HCT116 (cell line): ENCODE measurements around the gene KIF1A. TPM values are rescaled to one million over a fixed set of nuclear protein-coding genes. Genes with fewer than 3 reads are reported as not detected.

ENCODE experiments used
- ATAC-seq: fragments of 200-7000 bp; cut with Tn5 transposase; 2 replicates; pipeline ENCODE4 v1.9.1; 2020; ENCODE audit warnings: mild to moderate bottlenecking, moderate library complexity
- BruUV-seq: library from RNA; stranded (reverse); fragments of 400-500 nt; replicated peaks from 2 replicates; lab custom pipeline; 2021; lab: Mats Ljungman, UMichigan
- CTCF ChIA-PET: fragments of 300-600 bp; sonication (Branson Sonifier 250); formaldehyde crosslinking; loops from one replicate; lab custom pipeline; 2021; ENCODE audit warnings: antibody characterized with exemption; lab: Charles Lee
- POLR2A ChIA-PET: fragments of 300-600, 350-600 bp; sonication (Branson Sonifier 250); formaldehyde crosslinking; loops from one replicate; lab custom pipeline; 2021; ENCODE audit warnings: antibody characterized with exemption; lab: Charles Lee
- RAD21 ChIA-PET, 2 experiments: fragments of 300-600 bp; sonication (Branson Sonifier 250); formaldehyde crosslinking; loops; one replicate each; lab custom pipeline; 2023; ENCODE audit warnings: low total read pairs in 2 of 2; ENCODE audit not compliant: uncharacterized antibody in 2 of 2, unreplicated experiment in 2 of 2, low non-redundant PET in 1 of 2; lab: Charles Lee
- DNase-seq: peaks from one replicate; pipeline ENCODE4 v3.0.0-alpha.2; 2010; ENCODE audit warnings: low read depth, low spot score
- H2AFZ ChIP-seq: fragments of 200-600 bp; shearing (Covaris generic), sonication (generic); 2 replicates; pipeline ENCODE4 v1.6.1; 2017; ENCODE audit warnings: low read depth, mixed run types, mixed read lengths, antibody characterized with exemption, low read length; ENCODE audit not compliant: poor library complexity, severe bottlenecking
- H3K27ac ChIP-seq: 2 replicates; pipeline ENCODE4 v1.5.1; 2012; ENCODE audit warnings: low read depth, low read length
- H3K27me3 ChIP-seq: fragments of 200-600 bp; sonication (generic); 2 replicates; pipeline ENCODE4 v1.6.1; 2016; ENCODE audit warnings: mixed run types, low read length, mixed read lengths; ENCODE audit not compliant: insufficient read depth
- H3K36me3 ChIP-seq, 2 experiments: fragments of 200-500 bp in 1 of 2; fragments of 200-600 bp in 1 of 2; sonication (Bioruptor generic) in 1 of 2; sonication (generic) in 1 of 2; 2 replicates each; pipeline versions ENCODE4 v1.5.1 to v1.6.1; 2014 to 2016; ENCODE audit warnings: low read length in 2 of 2, inconsistent platforms in 1 of 2, mixed read lengths in 1 of 2, mixed run types in 1 of 2; ENCODE audit not compliant: insufficient read depth in 2 of 2, control insufficient read depth in 1 of 2
- H3K4me1 ChIP-seq, 2 experiments: fragments of 200-600 bp in 1 of 2; sonication (generic) in 1 of 2; 2 replicates each; pipeline versions ENCODE4 v1.5.1 to v1.6.1; 2012 to 2017; ENCODE audit warnings: low read length in 2 of 2, inconsistent platforms in 1 of 2, mild to moderate bottlenecking in 1 of 2, mixed read lengths in 1 of 2, mixed run types in 1 of 2, moderate library complexity in 1 of 2; ENCODE audit not compliant: insufficient read depth in 2 of 2, control insufficient read depth in 1 of 2
- H3K4me2 ChIP-seq: fragments of 200-600 bp; sonication (generic); 2 replicates; pipeline ENCODE4 v1.6.1; 2017; ENCODE audit warnings: mixed run types, low read length, mixed read lengths
- H3K4me3 ChIP-seq, 2 experiments: fragments of 200-600 bp in 1 of 2; sonication (generic) in 1 of 2; replicated peaks in 1 of 2; 2 replicates each; pipeline ENCODE4 v1.5.1; 2011 to 2016; ENCODE audit warnings: low read length in 2 of 2, control low read depth in 1 of 2, low read depth in 1 of 2, mild to moderate bottlenecking in 1 of 2, mixed read lengths in 1 of 2, mixed run types in 1 of 2
- H3K79me2 ChIP-seq: fragments of 200-600 bp; sonication (generic); 2 replicates; pipeline ENCODE4 v1.6.1; 2017; ENCODE audit warnings: mild to moderate bottlenecking, mixed run types, low read length, moderate library complexity, mixed read lengths; ENCODE audit not compliant: insufficient read depth
- H3K9ac ChIP-seq: fragments of 200-600 bp; sonication (generic); 2 replicates; pipeline ENCODE4 v1.6.1; 2016; ENCODE audit warnings: low read length, mixed read lengths
- H3K9me2 ChIP-seq: fragments of 200-600 bp; sonication (generic), shearing (Covaris generic); 2 replicates; pipeline ENCODE4 v1.6.1; 2017; ENCODE audit warnings: mixed run types, mild to moderate bottlenecking, moderate library complexity; ENCODE audit not compliant: insufficient read depth
- H3K9me3 ChIP-seq, 2 experiments: fragments of 200-500 bp in 1 of 2; fragments of 200-600 bp in 1 of 2; sonication (Bioruptor generic) in 1 of 2; sonication (generic) in 1 of 2; 2 replicates each; pipeline ENCODE4 v1.6.1; 2014 to 2017; ENCODE audit warnings: low read length in 2 of 2, mixed read lengths in 2 of 2, inconsistent platforms in 1 of 2, low read depth in 1 of 2, mild to moderate bottlenecking in 1 of 2, mixed run types in 1 of 2, moderate library complexity in 1 of 2; ENCODE audit not compliant: control insufficient read depth in 1 of 2, insufficient read depth in 1 of 2
- H4K20me1 ChIP-seq: fragments of 200-600 bp; sonication (generic), shearing (Covaris generic); 2 replicates; pipeline ENCODE4 v1.6.1; 2017; ENCODE audit warnings: mixed run types, mild to moderate bottlenecking, moderate library complexity; ENCODE audit not compliant: insufficient read depth
- JUND ChIP-seq: IDR thresholded peaks from 2 replicates; pipeline ENCODE4 v1.6.1; 2012
- POLR2A ChIP-seq: IDR thresholded peaks from 2 replicates; pipeline ENCODE4 v1.7.0; 2011; ENCODE audit warnings: borderline replicate concordance; ENCODE audit not compliant: insufficient read depth, insufficient read length; ENCODE audit errors: extremely low read depth
- POLR2AphosphoS5 ChIP-seq: IDR thresholded peaks from 2 replicates; pipeline ENCODE4 v1.6.1; 2011; ENCODE audit warnings: mild to moderate bottlenecking, low read depth, low read length, moderate library complexity
- RAD21 ChIP-seq: IDR thresholded peaks from 2 replicates; pipeline ENCODE4 v1.6.1; 2012; ENCODE audit warnings: low read depth, mild to moderate bottlenecking
- SP1 ChIP-seq: IDR thresholded peaks from 2 replicates; pipeline ENCODE4 v1.6.1; 2012; ENCODE audit warnings: low read depth
- SRF ChIP-seq: IDR thresholded peaks from 2 replicates; pipeline ENCODE4 v1.6.1; 2012; ENCODE audit warnings: low read depth
- TCF7L2 ChIP-seq: IDR thresholded peaks from 2 replicates; pipeline ENCODE4 v1.7.0; 2011; ENCODE audit warnings: borderline replicate concordance, inconsistent platforms; ENCODE audit not compliant: insufficient read depth, insufficient read length; ENCODE audit errors: extremely low read depth
- YY1 ChIP-seq: IDR thresholded peaks from 2 replicates; pipeline ENCODE4 v1.6.1; 2011; ENCODE audit warnings: low read length, low read depth, moderate library complexity, mild to moderate bottlenecking; ENCODE audit not compliant: insufficient replicate concordance; ENCODE audit errors: extremely low read depth
- ZBTB33 ChIP-seq: IDR thresholded peaks from 2 replicates; pipeline ENCODE4 v1.6.1; 2011; ENCODE audit warnings: mild to moderate bottlenecking, low read length, moderate library complexity; ENCODE audit not compliant: insufficient replicate concordance; ENCODE audit errors: extremely low read depth
- ZFX ChIP-seq: fragments of 450-650 bp; IDR thresholded peaks from 2 replicates; pipeline ENCODE4 v1.6.1; 2017
- ZNF274 ChIP-seq: fragments of 200-500 bp; sonication (Bioruptor generic); IDR thresholded peaks from 2 replicates; pipeline ENCODE4 v1.6.1; 2014; ENCODE audit warnings: mild to moderate bottlenecking, low read depth, low read length, inconsistent platforms
- intact Hi-C: fragments of 100-400 bp; cut with micrococcal nuclease; formaldehyde crosslinking; loops from 2 replicates; pipeline ENCODE4 v1.10.0; 2022
- total RNA-seq: library from RNA; stranded (reverse); gene quantifications from one replicate; pipeline ENCODE4 v1.2.1, GENCODE V29; 2021; ENCODE audit not compliant: unreplicated experiment

The KIF1A gene
- total RNA-seq, 1 experiment from 2014 or later, result 0.27 TPM

GRCh38 chr2:240778426-240778825 is 41.6 kb downstream of the KIF1A start (continued):
- TF ChIP-seq ZBTB33, result no peak
- TF ChIP-seq ZNF274, result no peak
- no peak for TF ChIP-seq SP1
- TF ChIP-seq POLR2A, result no peak
- no peak for TF ChIP-seq TCF7L2
- TF ChIP-seq JUND, result no peak

GRCh38 chr2:240777456-240778212 is 42.4 kb downstream of the KIF1A start:
- DNase-seq, result no peak
- intact Hi-C loops, result no loop called here
- ChIA-PET RAD21 (no interaction called here), CTCF (no interaction called here), POLR2A (no interaction called here)
- Histone ChIP-seq H3K9me2 (no peaks in the 10 kb centered on the region), H3K4me2 (no peak overlapping the region), H4K20me1 (no peaks in the 10 kb centered on the region), H3K36me3 (no peaks in the 10 kb centered on the region), H2AFZ (no peak overlapping the region), H3K9me3 (no peaks in the 10 kb centered on the region), H3K79me2 (no peaks in the 10 kb centered on the region), H3K9ac (no peak overlapping the region), H3K4me3 (no peak overlapping the region), H3K27ac (no peak overlapping the region), H3K4me1 (peaks cover 0 to 5% of the 10 kb centered on the region in 2 experiments; a peak in 2 of 4 replicates), H3K27me3 (no peaks in the 10 kb centered on the region)
- BruUV-seq, result no TSS peak
- TF ChIP-seq YY1 (no peak), JUND (no peak), ZFX (no peak), SRF (no peak), RAD21 (no peak), ZBTB33 (no peak), POLR2AphosphoS5 (no peak)
- ATAC-seq, result no peak
